Measurements from ENCODE around the gene STIM2.

Gene STIM2

DNA sequence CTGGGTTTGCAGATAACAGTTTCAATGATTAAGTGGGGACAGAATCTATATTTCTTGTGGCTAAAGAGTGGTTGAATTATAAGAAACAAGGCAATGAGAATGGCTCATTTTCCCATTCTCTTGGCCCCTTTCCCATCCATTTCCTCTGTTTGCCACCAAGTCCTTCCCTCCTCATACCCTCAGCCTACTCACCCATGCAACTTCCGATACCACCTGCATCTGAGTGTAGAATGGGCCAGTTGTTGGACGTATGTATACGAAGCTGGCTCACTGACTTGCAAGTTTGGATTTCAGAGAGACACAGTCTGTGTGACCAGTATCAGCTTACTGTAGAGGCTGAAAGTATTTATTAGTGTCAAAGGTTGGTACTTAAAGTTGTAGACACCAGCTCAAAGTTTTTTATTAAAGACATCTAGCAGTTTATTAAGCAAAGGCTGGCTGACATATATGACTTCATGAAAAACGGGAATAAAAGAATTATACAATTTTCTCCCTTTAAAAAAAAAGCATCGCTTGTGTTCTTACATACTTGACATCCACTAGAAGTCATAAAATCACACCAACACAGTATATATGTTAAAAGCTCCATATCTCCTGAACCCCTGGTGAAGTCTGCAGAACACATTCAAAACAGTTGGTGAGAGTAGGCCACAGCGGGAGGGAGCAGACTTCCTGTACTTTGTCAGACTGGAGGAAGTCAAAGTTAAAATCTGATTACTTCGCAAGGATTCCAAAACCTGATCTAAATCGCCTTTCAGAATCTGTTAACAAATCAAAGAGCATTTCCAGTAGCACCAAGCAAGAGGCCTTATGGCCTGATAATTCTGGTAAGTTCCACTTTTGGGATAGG, 22.4 kb upstream of the STIM2 start:
- DNase-seq (ENCODE audit: low spot score): no peak

DNA sequence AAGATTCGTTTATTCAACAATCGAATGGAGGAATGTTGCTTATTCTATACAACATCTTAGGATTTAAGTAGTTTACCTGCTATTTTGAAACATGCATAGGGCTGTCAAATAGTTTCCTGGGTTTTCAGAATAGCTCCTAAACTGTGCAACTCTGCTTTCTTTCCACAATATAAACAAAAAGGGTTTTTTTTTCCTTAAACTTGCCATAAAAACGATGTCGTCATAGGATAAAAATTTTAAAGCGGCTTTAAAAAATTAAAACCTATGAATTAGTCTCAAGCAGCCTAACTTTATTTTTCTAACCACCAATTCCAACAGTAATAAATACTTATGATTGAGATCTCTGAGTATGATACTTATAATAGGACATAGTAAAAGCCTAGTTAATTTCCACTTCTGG, 21.6 kb upstream of the STIM2 start:
- no peak for DNase-seq (ENCODE audit: low spot score)

DNA sequence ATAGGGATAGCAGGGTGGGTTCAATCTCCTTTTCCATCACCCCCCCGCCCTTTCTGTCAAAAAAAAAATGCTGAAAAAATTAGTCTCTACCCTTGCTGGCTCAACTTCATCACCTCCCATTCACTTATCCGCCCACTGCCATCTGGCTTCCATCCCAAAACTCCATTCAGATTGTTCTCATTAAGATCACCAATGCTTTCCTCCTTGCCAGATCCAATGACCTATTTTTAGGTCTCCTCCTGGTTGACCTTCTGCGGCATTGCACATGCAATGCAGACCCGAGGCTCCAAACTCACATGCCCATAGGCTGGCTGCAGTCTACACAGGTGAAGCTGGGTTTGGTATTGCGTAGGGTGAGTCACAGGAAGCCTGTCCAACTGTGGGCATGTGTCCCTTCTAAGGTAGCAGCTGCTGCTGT, 21.1 kb upstream of the STIM2 start:
- DNase-seq (ENCODE audit: low spot score): no peak

DNA sequence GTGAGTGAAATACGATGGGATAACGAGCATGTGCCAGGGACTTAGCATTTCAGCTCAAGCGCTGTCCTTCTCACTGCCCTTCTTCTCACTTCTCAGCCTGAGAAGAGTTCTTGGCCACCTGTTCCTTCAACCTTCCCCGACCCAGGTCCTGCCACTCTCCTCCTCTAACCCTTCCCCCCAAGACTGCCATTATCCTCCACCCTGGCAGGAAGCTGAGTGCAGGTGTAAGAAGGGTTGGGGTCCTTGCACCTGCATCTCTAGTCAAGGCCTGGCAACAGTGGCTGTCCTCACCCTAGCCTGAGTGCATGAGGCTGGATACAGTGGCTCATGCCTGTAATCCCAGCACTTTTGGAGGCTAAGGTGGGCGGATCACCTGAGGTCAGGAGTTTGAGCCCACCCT, 19.9 kb upstream of the STIM2 start:
- no peak for DNase-seq (ENCODE audit: low spot score)

DNA sequence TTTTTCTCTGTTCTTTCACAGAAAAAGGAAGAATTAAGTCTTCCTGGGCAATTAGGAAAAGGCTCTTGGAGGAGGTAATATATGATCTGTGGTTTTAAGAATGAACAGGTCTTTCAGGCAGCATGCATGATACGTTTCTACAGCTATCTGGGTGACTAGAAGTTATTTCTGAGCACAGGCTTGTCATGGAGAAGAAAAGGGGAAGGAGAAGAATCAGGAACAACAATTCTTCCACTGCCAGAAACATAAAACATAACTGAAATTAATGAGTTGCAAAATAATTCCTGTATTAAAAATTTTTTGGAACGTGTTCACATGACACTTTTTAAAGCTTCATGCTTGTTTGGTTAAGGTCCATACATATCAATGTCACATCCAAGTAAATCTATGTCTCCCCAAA, 17.7 kb upstream of the STIM2 start:
- no peak for DNase-seq (ENCODE audit: low spot score)

DNA sequence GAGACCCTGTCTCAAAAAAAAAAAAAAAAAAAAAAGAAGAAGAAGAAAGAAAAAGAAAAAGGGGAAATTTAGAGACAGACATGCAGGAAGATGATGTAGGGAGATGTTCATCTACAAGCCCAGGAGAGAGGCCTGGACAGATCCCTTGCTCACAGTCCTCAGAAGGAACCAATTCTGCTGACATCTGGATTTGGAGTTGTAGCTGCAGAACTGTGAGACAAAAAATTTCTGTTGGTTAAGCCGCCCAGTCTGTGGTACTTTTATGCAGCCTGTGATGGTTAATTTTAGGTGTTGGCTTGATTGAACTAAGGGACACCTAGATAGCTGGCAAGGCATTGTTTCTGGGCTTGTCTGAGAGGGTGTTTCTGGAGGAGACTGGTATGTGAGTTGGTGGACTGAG, 10.1 kb upstream of the STIM2 start:
- DNase-seq (ENCODE audit: low spot score): no peak

DNA sequence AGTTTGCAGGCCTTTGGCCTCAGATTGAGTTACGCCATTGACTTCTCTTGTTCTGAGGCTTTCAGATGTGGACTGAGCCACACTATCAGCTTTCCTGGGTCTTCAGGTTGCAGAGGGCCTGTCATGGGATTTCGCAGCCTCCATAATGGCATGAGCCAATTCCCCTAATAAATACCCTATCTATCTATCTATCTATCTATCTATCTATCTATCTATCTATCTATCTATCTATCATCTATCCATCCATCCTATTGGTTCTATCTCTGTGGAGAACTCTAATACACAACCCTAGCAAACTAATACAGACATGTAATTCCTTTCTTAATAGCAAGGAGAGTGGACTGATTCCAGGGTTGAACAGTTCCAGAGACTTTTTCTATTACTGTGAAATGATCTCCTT, 9.5 kb upstream of the STIM2 start:
- no peak for DNase-seq (ENCODE audit: low spot score)

DNA sequence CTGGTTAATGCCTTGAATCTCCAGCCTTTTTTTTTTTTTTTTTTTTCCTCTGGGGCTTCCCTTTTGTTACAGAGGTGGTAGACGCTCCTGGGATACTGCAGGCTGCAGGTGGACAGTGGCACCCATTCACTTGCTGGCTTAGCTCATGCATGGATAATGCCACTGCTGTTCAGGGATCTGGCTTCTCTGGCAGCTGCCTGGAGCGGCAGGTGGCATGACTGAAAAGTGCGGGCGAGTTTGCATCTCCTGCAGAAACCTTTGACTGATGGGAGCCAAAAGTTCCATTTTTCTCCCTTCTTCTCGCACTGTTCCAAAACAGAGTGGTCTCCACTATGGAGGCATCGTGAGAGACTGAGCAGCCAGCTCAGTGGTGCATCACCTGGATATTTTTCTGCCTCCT, 5.9 kb upstream of the STIM2 start:
- DNase-seq (ENCODE audit: low spot score): no peak

DNA sequence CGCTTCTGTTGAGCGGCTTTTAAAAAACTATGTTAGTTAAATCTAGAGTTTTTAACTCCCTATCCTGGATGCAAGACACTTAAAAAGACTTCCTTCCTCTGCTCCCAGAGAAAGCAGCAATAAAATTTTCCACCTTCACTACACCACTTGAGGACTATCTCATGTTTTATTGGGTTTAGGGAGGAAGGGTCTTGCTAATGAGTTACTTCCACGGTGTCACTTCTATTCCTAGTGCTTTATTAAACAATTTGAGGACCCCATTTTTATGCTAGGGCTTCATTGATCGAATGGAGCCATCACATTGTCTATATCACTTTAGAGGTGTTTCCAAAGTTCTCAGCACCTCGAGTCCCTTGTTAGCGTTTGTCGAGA, 3.7 kb upstream of the STIM2 start:
- DNase-seq (ENCODE audit: low spot score): no peak

DNA sequence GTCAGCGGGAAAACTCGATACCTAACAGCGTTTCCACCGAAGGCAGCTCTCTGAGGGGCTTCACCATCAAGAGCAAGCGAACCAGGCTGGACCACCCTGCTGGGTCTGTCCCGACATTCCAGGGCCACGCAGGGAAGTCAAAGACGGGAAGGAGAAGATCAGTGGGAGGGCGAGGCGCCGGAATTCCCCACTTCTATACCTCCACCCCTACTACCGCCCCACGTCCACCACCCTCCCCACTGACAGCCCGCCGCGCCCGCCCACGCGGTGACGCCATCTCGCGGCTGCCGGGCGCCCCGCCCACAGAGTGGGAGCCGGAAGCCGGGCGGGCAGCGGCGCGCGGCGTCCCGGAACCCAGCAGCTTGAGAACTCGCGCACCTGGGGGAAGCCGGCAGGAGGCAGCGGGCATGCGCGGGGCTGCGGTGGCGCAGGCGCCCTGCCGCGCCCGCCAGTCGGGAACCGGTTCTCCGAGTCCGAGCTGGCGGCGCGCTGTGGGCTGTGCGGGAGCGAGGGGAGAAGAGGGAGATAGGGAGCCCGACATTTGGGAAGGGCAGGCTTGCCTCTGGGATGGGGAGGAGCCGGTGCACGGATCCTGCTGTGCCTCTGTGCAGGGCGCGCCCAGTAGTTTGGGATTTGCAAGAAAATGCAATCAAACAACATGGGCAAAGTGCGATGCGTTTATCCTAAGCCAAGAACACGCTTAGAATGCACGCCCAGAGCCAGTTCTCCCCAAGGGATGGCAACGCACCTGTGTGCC, 3.2 kb upstream of the STIM2 start:
- DNase-seq (ENCODE audit: low spot score): peak; percentile 85

DNA sequence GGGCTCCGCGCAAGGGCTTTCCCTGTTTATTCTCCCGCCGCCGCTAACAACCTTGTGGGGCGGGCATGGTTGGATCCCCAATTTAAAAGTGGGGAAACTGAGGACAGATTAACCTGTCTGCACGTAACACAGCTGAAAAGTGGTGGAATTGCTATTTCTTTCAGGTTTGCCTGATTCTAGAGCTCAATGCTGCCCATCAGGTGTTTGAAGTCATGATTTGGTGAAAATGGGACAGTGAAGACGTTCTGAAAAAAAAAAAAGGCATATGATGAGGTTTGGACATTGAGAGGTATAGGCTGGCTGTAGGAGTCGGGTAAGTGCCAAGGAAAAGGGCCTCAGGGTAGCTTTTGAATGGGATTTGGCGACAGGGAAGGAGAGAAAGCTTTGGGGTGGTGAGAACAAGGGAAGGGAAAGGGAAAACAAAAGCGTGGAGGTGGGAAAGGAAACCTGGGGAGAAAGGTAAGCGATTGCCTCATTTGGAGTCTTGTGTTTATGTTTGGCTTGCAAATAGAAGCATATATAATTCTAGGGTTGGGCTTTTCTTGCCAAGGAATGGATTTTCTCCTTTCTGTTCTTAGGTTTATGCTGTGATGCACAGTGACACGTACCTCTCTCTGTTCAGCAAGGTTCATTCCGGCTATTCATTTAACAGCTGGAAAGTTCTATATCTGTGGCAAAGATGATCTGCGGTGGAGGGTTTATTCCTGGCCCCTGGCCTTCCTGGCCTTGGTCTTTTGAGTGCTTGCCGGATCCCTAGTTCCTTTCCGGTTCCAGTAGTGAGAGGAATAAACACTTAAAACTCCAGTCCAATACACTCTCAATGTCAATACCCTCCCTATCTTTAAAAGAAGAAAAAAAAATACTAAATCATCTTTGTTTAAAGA, 2.4 kb upstream of the STIM2 start:
- no peak for DNase-seq (ENCODE audit: low spot score)

DNA sequence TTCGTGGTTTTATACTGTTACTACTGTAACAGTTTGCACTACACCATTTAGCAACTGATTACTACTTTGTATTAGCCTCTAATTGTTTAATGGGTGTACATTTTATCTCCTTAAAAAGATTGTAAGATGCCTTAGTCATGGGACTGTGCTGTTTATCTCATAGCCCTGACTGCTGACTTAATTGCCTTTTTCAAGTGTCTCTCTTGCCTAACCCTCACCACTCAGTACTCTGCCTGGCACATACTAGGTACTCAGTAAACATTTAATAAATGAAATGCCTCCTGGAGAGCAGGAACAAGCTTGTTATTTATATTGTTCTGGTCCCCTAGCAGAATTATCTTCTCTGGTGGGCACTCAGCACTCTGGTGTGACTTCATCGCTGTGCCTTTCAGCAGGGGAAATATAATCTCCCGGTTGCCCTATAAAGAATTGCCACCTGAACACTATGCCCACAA, 1.7 kb upstream of the STIM2 start:
- DNase-seq (ENCODE audit: low spot score): no peak

DNA sequence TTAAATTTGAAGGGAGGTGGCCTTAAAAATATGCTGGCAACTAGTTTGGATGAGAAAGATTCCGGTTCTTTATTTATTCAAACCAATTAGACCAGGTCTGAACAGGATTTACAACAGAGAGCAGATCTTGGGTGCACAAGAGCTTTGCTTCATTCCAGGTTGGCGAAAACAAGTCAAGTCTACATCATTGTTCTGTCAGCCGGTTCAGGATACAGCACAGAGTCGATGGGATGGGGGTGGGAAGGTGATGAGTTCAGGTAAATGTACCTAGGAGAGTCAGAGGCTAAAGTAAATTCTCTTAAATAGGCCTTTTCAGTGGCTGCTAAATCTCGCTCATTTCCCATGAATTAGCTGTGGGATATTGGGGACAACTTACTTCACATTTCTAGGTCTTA, 882 bp upstream of the STIM2 start:
- no peak for DNase-seq (ENCODE audit: low spot score)

DNA sequence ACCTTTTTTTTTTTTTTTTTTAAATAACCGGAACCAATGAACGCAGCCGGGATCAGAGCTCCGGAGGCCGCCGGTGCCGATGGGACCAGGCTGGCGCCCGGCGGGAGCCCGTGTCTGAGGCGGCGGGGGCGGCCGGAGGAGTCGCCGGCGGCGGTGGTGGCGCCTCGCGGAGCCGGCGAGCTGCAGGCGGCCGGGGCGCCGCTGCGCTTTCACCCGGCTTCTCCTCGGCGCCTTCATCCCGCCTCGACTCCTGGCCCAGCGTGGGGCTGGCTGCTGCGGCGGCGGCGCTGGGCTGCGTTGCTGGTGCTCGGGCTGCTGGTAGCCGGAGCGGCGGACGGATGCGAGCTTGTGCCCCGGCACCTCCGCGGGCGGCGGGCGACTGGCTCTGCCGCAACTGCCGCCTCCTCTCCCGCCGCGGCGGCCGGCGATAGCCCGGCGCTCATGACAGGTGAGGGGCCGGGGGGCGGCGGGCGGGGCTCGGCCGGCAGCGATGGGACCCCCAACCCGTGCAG, 337 bp downstream of the STIM2 start:
- DNase-seq (ENCODE audit: low spot score): peak; percentile 36

DNA sequence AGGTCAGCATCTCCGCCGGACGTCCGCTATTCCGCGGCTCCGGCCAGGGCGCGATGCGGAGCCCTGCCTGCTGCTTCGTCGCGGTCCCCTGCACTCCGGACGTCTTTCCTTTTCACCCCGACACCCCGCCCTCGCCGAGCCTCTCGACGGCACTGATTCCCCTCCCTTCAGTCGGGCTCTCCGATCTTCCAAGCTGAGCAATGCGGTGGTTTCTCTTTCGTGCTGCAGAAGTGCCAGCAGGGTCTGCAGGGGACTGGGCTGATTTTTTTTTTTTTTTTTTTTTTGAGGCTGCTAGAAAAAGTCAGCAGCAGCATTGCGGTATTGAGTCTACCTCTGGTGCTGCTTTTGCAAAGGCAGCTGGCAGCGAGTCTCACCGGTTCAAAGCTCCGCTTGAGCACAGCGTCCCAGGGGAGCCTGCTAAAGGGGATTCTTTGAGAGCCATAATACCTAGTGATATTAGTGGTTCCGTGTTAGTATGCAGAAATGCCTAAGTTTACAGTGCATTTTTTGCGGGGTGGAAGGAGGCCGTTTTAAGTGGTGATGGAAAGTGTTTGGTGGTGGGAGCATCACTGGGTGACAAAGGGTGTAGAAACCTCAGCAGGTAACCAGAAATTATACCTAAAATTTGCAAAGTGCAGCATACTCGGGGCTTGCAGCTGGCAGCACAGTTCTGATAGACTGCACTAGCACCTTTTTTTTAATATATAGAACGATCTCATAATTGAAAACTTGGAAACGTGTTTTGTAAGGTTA, 969 bp downstream of the STIM2 start:
- DNase-seq (ENCODE audit: low spot score): peak; percentile 65

DNA sequence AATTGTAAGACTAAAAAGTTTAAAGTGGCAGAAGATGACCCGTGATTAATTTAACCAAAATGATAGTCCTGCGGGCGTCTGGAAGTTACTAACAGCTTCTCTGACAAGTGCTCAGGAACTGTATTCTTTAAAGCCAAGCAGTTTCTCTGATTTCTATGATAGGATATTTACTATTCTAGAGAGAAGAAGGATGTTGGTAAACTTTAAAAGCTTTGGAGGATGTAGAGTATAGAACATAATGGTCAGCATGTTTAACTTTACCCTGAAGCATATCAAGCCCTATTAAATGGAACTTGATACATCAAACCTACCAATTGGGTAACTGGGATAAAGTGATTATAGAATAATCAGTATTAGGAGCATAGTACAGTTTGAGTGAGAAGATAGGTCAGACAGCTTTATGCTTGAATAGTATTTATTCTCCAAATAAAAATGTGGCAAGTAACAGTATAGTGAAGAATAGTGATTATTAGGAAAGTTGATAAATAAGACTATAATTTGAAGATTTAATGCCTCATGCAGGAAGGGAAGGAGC, 1.8 kb downstream of the STIM2 start:
- DNase-seq (ENCODE audit: low spot score): no peak

DNA sequence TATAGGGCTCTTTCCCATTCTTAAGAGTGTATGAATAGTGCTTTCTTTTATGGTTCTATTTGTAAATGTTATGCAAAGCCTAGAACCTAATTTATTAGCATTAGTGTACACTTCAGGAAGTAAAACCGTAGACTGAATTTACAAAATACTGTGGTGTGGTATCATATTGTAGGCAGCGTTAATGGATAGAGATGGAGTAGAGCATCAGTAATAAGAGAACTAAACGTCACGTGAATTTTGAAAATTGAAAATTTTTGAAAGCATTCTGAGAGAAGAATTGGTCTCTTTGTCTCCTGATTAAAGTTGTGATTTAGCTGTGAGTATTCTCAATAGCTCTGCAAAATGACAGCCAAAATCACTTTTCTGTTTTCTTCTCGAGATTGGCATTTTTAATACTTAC, 2.9 kb downstream of the STIM2 start:
- no peak for DNase-seq (ENCODE audit: low spot score)

DNA sequence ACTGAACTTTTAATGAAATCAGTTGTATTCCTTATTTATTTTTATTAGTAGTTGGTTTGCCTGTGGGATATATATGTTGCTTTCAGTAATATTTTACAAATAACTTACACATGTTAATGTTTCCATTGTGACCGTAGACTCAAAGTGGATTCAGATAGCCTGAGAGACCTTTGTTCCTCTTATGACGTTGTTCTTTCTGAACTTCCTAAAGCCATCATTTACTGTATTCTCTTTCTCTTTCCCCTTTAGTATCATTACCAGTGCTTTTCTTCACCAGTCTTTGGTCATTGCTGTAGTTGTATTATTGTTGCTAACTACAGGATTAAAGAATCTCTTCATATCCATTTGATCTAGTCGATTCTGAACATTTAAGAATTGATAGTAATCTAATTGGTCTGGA, 4.3 kb downstream of the STIM2 start:
- DNase-seq (ENCODE audit: low spot score): no peak

DNA sequence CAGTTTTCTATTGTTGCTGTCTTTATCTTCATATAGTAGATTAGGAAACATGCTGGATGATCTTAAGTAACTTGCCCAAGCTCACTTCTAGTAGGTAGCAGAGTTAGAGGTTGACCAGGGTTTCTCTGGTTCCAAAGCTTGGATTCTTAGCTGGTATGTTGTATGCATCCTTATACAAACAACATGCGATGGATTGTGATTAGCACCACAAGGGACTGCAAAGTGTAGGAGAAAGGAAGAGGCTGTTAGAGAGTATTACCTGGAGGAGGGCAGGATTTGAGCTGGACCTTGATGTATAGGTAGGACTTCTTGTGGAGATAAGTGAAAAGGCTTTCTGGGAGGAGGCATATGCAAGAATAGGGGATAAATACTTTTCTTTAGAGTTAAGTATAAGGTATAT, 5.6 kb downstream of the STIM2 start:
- no peak for DNase-seq (ENCODE audit: low spot score)

DNA sequence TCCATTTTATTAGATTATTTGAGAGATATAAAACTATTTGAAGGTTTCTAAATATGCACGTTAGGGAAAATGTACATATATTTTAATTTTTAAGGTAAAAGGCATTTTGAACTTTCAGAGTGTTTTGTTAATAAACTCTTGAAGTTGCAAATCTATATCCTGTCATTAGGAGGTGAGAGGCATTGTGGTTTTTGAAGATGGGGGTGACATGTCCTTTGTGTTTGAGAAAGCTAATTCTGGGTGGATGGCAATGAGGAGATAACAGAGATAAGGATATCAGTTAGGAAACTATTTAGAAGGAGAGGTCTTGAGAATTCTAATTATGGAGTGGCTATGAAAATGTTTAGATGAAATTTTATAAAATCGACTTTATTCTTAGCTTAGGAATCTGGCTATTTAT, 6.1 kb downstream of the STIM2 start:
- no peak for DNase-seq (ENCODE audit: low spot score)

DNA sequence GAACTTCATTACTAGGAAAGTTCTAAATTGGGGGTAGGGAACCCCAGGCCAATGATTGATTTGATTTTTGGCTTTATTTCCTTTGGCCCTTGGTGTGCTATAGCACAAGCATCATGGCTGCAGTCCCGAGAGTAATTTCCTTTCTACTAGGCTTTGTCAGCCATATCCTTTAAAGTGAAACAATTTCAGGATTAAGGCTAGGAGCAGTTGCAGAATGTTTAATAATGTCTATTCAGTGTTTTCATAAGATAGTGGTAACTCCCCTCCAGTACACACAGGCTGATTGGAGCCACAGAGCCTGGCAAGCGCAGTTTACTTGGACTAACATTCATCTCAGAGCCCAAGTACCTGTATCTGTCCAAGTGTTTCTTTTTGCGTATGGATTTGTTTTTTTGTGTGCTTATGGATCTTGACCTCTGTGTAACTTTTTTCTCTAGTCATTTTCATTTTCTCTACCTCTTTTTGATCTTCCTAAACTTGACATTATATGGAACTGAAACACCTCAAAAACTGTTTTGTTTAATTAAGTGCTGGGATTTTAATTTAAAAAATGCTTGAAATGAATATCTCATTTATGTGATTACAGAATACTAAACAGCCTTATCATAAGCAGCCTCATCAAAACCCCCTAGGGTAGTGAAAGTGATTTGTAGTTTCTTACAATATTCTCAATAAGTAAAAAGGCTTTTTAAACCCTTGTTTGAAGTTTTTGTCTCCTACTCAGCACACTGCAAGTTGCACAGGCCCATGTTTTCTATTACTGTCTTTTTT, 7.5 kb downstream of the STIM2 start:
- no peak for DNase-seq (ENCODE audit: low spot score)
